Endothelial cell of umbilical vein (primary cell): ENCODE data around the gene RALGAPB.

Experiments
- CTCF ChIP-seq, 2 donors: IDR thresholded peaks; 1 replicate in 1 of 2; 2 replicates in 1 of 2; pipeline ENCODE4 v1.5.1; 2011; ENCODE audit warnings: low read length in 2 of 2, mild to moderate bottlenecking in 2 of 2, moderate library complexity in 2 of 2, control low read depth in 1 of 2, inconsistent platforms in 1 of 2, low read depth in 1 of 2; ENCODE audit not compliant: insufficient read depth in 1 of 2; ENCODE audit errors: extremely low read depth in 1 of 2
- EZH2 ChIP-seq: IDR thresholded peaks from 2 replicates; pipeline ENCODE4 v1.6.1; 2012; ENCODE audit warnings: borderline replicate concordance, low read depth, mild to moderate bottlenecking, moderate library complexity, low read length, inconsistent platforms; ENCODE audit not compliant: severe bottlenecking
- FOS ChIP-seq: IDR thresholded peaks from 2 replicates; pipeline ENCODE4 v1.6.1; 2011; ENCODE audit warnings: mild to moderate bottlenecking, low read length, moderate library complexity, borderline replicate concordance; ENCODE audit not compliant: insufficient read depth
- GATA2 ChIP-seq: IDR thresholded peaks from 2 replicates; pipeline ENCODE4 v1.7.0; 2011; ENCODE audit warnings: low read depth, mild to moderate bottlenecking, moderate library complexity, mixed read lengths, low read length; ENCODE audit not compliant: insufficient read length, insufficient read depth
- JUN ChIP-seq: IDR thresholded peaks from 2 replicates; pipeline ENCODE4 v1.6.1; 2011; ENCODE audit warnings: borderline replicate concordance, low read depth; ENCODE audit not compliant: insufficient read length, insufficient read depth
- MAX ChIP-seq: IDR thresholded peaks from 2 replicates; pipeline ENCODE4 v1.6.1; 2011; ENCODE audit not compliant: insufficient read depth, insufficient read length
- MYC ChIP-seq: IDR thresholded peaks from one replicate; pipeline ENCODE4 v1.6.1; 2011; ENCODE audit warnings: mild to moderate bottlenecking, low read depth, low read length
- POLR2A ChIP-seq: IDR thresholded peaks from 2 replicates; pipeline ENCODE4 v1.6.1; 2012; ENCODE audit warnings: low read depth, mild to moderate bottlenecking, control low read depth, low read length
- POLR2AphosphoS5 ChIP-seq: IDR thresholded peaks from 2 replicates; pipeline ENCODE4 v1.6.1; 2012; ENCODE audit warnings: low read depth, mild to moderate bottlenecking, control low read depth, low read length, moderate library complexity; ENCODE audit not compliant: insufficient read depth

GRCh38 chr20:38558596-38559360 lies 86.1 kb downstream of the RALGAPB start:
- no peak for TF ChIP-seq EZH2
- TF ChIP-seq CTCF (IDR thresholded peaks at IDR 0.05; ENCODE audit: extremely low read depth in 1 of 2, insufficient read depth in 1 of 2, low read depth in 1 of 2, low read length in 2 of 2): no peak
- no peak for TF ChIP-seq POLR2AphosphoS5
- no peak for TF ChIP-seq POLR2A
- no peak for TF ChIP-seq JUN
- TF ChIP-seq GATA2: no peak
- TF ChIP-seq MAX: no peak
- no peak for TF ChIP-seq MYC
- no peak for TF ChIP-seq FOS
